OCI-M2 (cell line): ENCODE measurements around the gene OPCML.

Source experiments
- DNase-seq: peaks from one replicate; lab custom pipeline; 2025; ENCODE audit not compliant: unreplicated experiment; lab: John Stamatoyannopoulos, UW

OPCML gene

DNA sequence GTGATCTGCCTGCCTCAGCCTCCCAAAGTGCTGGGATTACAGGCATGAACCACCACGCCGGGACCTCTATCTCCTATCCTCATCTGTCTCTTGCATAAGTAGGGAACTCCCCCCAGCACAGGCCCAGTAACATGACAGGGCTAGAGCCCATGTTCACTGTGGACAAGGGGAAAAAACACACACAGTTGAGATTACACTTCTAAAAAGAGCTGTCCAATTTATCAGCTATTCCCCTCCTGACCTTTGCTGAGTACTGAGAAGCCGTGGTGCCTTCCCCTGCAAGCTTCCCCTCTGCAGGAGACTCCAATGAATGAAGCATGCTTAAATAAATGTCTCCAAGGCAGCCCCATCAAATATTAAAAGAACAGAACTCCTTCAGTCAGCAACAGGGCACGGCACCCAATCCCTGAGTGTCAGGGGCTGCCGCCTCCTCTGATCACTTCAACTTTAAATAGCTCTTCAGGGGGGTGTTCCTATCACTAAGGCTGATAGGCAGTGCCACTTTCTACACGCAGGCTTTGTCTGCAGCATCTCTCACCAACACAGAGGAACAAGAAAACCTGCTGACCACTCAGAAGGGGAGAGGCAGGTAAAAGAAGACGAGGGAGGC, 385.5 kb downstream of the OPCML start:
- DNase-seq, result no peak

DNA sequence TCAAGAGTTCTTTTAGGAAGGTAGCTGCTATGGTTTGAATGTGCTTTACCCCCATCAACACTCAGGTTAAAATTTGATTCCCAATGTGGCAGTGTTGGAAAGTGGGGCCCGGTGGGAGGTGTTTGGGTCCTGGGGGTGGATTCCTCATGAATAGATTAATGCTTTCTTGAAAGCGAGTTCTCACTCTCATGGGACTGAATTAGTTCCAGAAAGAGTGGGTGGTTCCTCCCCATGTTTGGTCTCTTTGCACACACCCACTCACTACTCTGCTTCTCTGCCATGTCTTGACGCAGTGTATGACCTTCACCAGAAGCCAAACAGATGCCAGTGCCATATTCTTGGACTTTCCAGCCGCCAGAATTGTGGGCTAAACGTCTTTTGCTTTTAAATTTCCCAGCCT, 394.4 kb downstream of the OPCML start:
- no peak for DNase-seq

DNA sequence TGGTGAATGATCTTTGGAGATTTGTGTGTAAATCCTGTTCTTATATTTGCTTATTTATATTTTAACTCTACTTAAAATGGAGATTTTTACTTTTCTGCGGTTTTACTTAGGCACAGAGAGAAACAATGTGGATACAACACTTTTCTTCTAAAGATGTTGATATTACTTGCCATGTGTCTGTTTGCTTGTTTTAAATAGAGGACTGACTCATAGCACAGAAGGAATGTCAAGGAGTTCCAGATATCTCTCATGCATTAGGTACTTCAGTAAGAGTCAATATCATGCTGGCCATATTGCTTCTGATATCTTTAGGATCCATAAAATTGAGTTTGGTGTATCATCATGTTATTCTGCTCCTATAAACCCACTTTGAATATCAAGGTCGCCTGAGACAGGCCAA, 395.0 kb downstream of the OPCML start:
- DNase-seq, result no peak

DNA sequence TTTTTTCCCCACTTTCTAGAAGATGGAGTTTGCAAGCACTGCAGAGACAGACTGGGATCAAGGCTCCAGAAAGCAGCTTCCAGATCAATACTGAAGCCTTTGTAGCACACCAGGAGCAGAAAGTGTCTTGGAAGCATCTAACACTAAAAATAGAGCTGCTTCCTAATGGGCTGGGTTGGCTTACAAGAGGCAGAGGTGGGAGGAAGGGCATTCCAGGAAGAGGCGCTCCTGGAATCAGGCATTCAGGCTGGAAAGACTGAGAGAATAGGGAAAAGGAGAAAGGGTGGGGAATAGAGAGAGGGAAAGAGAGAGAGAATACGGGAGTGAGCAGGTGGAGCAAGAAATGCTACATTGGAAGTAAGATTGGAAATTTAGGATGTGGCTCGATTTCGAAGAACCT, 395.9 kb downstream of the OPCML start:
- DNase-seq, result no peak

DNA sequence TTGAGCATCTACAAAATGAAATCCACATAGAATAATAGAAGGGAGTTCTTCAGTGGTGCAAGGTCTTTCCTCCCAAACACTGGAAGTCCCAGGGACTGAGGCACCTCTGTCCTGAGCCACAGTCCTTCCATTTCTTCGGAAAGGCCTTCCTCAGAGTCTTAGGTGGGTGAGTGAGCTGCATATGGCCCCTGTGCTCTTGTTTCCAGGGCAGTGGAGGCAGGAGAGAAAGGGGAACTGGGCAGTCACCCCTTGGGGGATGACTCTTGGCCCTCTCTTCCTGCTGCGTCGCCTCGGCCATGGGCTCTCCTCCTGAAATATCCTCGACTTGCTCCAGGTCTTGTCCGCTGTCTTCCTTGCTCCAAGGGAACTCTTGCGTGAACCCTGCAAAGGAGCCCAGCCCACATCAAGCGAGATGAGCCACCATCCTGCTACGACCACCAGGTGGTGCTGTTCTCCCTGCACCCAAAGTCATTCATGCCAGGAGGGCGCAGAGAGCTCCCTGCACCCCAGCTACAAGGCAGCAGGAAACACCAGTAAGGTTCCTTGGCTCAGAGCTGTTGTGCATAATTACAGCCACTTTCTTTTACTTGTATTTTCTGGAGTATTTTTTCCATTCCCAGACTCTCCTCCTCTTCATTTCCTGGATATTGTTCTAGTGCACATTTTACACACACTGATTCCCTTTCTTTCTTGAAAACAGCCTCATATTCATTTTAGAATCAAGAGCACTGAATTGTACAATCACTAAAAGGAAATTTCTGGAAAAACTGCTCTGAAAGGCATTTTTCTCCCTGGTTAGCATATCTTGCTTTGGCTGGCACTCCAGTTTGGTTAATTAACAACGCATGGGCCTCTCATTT, 397.8 kb downstream of the OPCML start:
- DNase-seq, result no peak

DNA sequence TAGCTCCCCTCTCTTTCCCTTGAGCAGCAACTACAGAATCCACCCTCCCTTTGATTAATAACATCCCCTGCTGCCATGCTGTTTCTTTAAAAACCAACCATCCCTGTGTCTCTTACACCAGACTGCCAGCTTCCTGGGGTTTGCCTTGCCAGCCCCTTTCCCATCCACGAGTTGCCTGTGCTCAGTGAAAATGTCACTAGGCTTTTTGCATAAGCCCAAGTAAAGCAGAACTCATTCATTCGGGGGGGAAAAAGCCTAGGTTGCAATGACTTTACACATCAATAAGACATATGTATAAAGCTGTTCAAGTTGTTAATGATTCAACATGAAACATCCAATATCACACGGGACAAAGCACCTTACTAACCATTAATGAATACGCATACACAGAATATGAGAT, 398.7 kb downstream of the OPCML start:
- no peak for DNase-seq

DNA sequence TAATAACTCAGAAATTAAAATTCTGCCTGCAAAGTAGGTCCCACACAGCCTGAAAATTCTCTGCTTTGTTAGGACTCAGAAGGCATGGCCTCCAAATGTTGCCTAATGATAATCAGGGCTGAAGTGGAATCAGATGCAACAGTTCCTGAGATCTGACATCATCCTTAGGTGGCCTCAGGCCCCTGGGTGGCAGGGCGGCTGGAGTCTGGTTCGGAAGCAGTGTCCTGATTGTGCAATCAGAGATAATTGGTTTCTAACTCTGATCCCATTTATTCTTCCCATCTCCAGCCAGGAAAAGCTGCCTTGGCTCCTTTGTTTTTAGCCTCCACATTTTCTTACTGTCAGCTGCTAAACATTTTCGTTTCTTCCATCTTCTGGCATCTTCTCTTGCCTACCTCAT, 399.3 kb downstream of the OPCML start:
- DNase-seq, result no peak

DNA sequence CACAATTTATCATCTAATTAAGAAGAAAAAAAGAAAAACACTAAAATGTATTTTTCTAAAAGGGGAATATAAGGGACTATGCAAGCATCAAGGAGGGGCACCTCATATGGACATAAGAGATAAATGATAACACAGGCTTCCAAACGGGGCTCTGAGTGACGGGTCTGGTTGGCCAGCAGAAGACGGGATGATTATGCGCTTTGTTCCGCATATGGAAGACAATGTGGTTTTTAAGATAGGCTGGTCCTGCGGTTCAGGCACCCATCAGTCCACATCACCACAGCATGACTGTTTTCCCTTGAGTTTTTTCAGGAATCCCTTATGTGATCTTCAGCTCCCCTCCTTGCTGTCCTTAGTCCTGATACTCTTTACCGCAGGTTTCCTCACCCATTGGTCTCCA, 404.6 kb downstream of the OPCML start:
- DNase-seq, result no peak

DNA sequence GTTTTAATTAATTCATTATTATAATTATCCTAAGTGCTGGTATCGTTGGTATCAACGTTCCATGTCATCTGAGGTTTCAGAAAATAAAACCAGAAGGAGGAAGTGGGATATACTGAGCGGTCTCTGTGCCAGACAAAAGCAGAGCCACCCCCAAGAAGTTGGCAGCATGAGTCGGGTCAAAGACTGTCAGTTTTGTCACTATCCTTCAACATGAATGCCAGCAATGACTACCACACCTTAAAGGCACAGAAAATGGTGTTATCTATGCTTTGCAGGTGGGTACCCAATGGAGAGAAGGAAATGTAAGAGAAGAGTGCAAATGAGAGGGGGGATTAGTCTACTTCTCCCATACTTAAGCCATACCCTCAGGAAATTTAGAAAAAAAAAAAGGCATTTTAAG, 408.5 kb downstream of the OPCML start:
- DNase-seq, result no peak

DNA sequence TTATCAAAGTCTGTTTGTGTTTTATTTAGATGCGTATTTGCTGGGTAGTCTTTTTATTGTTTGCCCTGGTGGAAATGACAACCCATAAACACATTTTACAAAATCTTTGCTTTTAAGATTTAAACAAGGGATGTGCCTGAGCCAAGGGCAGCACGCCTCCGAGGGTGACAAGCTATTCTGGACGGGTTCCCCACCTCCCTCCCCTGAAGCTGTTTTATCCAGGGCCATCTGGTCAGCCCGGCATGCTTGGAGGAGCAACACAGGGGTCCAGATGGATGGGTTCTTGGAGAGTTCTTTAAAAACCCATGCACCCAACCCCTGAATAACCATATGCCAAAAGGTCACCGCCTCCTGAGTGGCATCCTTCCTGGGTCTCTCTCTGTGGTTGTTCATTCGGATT, 408.9 kb downstream of the OPCML start:
- no peak for DNase-seq

DNA sequence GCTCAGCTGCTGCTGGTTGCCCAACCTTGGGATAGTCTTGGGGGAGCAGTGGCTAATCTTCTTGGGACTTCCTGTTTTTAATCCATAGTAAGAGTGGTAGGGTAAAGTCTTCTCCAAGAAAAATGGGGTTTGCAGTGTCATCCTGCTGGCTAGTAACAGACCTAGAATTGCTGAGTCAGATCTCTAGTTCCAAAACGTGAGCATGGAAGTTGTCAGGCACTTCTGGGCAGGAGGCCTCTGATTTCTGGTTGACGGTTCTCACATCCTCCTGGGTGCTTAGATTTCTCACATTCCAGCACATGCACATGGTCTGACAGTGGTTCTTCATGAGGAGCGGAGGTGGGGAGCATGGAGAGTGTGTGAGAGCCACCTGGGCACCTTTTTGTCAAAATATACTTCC, 410.0 kb downstream of the OPCML start:
- no peak for DNase-seq

DNA sequence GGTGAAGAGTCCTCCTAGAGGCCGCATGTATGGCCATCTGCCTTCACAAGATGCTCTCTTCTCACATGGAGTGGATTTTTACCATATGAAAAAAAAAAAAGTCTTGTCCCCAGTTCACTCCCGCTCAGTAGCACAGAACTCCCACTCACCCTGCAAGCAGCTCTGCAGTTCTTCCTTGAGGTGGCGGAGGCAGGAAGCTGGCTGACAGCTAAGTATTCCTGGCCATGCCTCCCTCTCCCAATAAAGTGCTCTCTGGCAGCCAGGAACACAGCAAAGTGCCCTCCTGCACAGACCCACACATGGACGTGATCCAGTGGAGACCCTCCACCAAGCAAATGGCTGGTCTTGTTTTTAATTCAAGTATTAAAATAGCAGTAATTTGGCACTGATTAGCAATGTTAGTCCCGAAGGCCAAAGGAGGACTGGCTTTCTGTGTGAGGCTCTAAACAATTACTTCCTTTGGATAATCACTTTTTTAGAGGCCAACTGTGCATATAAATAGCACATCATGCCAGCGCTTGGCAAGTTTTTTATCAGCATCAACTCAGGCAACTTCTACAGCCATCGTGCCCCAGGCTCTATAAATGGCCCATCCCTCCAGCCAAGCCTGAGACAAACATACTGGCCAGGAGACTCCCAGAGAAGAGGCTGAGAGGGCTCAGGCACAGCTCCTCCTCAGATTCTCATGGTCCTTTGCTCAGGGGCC, 413.6 kb downstream of the OPCML start:
- no peak for DNase-seq

DNA sequence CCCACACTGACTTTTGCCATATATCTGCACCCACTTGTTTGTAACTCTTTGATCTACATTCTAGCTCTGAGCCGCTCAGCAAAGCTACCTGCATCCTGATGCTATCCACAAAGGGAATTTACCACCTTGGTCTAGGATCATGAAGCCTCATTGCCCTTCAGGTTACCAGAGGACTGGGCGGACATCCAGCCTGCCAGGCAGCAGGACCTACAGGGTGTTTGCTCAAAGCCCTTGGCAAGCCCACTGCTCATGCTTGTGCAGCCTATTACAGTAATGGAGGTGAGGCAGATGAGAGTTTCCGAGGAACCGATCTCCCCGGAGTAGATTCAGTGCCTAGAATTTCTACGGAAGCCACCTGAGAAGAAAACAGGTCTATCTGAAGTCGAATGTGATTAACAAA, 417.2 kb downstream of the OPCML start:
- DNase-seq, result no peak

DNA sequence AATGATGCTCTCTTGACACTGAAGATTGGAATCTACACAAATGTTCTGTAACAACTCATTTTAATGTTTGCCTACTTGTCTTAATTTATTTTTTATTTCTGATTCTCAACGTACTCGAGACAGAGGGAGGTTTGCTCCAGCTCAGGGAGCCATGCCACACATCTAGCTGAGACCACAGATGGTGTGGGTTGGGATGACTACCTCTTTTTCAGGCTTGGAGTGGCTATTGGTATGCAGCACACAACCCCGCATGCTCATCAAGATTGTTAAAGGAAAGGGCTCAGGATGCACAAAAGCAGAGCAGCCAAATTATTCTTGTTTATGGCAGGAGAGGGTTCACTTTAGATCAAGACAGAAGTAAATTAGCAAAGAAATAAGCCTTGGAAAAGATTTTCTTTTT, 424.5 kb downstream of the OPCML start:
- DNase-seq, result no peak

DNA sequence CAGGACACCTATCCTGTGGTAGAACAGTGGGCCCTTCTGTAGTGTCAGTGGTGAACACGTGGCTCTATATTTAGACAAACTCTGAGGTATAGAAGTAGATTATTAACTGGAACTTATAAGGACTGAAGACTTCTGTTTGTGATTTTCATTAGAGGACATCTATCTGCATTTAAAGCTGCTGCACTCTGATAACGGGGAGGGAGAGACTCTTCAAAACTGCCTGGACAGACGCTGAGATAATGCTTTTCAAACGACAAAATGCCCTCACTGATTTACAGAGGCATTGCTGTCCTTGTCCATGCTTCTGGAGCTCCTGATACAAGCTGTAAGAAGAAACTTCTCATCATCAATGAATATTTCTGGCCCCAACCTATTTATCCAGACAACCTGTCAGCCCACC, 425.2 kb downstream of the OPCML start:
- no peak for DNase-seq

DNA sequence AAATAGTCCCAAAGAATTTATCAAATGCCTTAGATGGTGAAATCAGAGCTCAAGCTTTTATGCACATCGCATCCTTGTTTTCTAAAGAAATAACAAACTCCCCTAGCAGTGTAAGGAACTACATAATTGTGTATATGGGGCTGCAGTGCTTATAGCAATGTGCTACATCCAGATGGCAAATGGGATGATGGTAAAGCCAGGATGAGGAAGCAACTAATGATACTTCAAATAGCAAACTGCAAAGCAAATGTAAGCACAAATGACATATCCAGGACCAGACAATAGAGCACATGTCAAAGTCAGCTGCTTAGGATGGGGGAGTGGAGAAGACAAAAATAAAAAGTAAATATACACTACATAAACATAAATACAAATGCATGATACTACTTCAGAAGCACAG, 425.9 kb downstream of the OPCML start:
- DNase-seq, result no peak

DNA sequence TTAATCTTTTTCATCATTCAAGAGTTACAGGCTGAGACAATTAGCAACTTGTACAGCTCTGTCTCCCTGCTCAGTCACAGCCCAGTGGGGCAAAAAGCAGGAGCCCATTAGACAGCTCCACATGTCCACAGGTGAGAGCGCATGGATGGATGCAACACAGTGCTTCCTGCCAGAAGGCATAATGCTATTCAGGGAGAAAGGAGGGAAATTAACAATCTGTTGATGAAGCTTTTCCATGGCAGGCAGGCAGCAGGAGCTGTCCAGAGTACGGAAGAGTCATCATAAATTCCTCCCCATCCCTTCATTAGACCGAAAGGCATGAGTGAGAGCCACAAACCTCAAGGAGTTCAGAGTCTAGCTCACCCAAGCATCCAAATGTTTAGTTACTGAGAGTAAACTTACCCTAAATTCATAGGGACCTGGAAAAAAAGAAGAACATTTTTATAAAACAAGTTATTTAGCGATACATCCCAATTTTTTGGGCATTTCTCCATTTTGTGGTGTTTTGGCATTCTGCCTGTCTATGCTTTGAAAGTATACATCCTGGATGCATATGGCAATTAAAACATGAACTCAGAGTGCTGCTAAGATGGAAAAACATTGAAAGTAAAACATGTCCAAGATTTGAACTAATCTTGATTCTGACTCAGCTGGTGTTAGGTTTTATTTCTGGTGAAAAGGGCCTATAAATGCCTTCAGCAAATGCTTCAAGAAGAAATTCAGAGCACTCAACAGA, 428.1 kb downstream of the OPCML start:
- DNase-seq, result no peak

DNA sequence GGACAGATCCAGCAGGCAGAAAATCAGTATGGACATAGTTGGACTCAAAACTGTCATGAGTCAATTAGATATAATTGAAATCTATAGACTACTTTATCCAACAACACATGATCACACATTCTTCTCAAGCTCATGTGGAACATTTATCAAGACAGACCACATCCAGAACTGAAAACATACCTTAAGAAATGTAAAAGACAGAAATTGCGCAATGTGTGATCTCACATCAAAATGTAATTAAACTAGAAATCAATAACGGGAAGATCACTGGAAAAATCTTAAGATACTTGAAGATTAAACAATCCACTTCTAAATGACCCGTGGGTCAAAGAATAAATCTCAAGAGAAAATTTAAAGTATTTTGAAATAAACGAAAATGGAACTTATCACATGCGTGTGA, 435.3 kb downstream of the OPCML start:
- no peak for DNase-seq

DNA sequence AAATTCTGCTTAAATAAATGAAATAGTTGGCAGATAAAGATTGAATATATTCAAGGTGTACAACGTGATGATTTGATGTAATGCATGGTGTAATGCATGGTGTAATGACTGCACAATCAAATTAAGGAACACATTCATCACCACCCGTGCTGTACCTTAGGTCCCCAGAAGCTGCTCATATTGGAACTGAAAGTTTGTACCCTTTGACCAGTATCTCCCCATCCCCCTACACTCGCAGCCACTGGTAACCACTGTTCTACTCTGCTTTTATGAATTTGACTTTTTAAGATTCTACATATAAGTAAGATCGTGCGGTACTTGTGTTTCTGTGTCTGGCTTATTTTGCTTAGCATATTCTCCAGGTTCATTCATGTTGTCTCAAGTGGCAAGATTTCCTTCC, 445.8 kb downstream of the OPCML start:
- DNase-seq, result no peak

DNA sequence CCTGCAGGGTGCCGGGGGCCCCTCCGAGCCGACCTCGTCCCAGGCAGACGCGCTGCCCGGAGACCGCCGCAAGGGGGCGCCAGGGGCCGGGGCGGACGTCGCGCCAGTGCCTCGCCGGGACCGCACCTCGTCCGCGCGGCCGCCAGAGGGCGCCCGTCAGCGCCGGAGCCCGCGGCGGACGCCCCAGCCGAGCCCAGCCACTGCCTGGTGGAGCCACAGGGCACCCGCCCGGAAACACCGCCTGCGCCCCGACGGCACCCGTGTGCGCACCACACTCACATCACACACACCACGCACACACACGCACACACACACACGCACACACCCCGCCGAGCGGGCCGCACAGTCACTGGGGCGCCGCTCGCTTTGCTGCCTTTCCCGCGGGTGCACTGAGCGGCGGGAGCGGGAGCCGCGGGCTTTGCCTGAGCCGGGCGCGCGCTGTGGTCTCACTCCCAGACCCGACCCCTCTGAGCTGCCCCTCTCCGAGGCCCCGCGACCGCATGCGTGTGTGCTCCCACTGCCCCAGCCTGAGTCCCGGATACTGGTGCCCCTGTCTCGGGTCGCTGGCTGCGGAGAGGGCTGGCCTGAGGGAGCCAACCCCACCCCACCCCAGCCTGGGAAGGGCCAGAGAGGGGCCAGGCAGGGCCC, 449.3 kb downstream of the OPCML start:
- no peak for DNase-seq

DNA sequence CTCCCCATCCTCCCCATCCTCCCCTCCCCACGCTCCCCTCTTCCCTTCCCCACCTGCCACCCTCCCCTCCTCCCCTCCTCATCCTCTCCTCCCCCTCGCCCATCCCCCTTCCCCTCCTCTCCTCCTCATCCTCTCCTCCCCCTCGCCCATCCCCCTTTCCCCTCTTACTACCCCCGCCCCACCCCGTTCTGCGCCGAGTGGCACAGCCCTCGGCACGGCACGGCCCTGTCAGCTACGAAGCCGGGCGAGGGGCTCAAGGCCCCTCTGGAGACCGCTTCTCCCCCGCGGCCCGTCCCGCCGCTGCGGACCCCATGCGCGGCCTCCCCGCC, 449.9 kb downstream of the OPCML start:
- DNase-seq, result no peak
